Kidney tubule cell (primary cell): ENCODE measurements around the gene TGIF1.
"Not testable (repeated sequence)": the region's sequence is repeated elsewhere in the genome, so short reads cannot be mapped to it uniquely, and the experiment has no call there.

Experiments
- DNase-seq: peaks from one replicate; pipeline ENCODE4 v3.0.0-alpha.2; 2018; ENCODE audit warnings: low spot score

The TGIF1 gene

DNA sequence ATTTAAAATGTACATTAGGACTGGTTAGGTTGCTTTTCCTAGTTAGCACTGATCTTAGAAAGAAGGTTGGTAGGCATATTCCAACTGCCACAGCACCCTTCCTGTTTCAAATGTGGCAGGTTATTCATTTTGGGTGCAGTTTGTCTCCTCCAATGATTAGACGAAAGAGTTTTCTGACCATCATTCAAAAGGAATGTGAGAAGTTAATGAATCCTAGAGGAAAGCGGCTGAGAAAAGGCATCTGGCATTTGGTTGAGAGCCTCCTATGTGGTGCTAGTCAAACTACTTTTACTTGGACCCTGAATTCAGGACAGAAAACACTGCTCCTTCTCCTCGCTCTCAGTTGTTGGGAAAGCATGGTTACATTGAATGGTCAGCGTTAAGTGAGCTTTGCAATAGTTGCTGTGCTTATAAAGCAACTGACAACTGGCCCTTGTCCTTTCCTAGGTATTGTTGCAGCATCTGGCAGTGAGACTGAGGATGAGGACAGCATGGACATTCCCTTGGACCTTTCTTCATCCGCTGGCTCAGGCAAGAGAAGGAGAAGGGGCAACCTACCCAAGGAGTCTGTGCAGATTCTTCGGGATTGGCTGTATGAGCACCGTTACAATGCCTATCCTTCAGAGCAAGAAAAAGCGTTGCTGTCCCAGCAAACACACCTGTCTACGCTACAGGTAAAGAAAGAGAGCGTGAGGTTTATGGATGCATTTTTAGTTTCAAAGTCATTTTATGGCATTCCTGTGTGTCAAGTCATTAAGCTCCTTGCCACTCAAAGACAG, 6.1 kb downstream of the TGIF1 start:
- DNase-seq: peak; percentile 94

DNA sequence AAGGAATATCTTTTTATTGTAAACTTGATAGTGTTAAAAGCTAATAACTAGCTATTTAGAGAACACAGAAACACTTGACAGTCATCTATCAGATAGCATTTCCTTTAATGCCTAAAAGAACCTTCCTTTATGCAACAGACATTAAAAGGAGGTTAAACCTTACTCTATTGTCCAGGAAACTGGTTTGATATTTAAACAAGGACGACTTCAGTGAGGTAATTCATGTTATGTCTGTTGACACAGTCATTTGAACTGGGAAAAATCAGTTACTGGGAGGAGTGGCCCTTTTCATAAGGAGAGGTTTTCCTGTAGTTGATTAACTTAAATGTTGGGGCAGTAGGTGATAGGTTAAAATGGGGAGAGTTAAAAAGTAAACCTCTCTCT, 6.7 kb downstream of the TGIF1 start:
- peak; percentile 93 for DNase-seq

- DNase-seq: peak; percentile 57
These were observed 7.3 kb downstream of the TGIF1 start for GRCh38 chr18:3457261-3457724.

- no peak for DNase-seq
These were observed 8.4 kb downstream of the TGIF1 start for GRCh38 chr18:3458378-3458777.

DNA sequence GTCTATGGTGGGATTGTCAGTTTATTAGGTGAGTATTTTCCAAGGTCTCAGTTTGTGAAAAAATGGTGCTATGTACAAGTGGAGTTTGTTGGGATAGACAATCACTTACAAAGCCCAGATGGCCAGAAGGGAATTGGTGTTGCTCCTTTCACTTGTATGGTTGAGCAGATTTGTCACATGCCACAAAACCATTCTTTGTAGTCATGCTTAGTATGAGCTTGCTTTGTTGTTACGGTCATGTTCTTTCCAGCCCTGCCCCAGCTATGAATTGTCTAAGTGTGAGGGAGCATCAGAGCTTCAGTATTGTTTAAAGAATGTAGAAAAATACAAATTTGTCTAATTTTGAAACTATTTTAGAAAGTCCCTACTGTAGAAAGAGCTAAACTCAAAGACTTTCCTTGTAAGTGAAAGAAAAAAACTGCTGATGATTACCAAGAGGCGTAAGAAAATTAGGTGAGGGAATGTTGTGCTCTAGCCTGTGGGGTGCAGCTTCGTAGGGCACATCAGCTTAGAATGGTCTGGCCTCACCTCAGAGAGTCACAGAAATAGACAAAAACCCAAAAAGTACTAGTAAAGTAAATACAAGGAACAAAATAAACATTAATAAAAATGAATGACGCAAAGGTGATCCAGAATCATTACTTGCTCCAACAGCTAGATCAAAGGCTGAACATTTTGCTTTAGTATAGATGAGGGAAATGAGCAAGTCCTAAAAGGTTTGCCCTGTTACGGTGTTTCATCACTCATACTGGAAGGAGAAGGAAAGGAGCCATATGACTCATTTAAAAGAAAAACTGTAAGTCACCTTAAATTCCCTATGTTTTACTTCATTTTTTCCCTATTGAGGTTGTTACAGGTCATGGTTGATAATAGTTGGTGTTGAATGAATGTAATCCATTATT, 9.2 kb downstream of the TGIF1 start:
- DNase-seq: peak; percentile 73

- no peak for DNase-seq
These were observed 10.9 kb downstream of the TGIF1 start for GRCh38 chr18:3460823-3461398.

DNA sequence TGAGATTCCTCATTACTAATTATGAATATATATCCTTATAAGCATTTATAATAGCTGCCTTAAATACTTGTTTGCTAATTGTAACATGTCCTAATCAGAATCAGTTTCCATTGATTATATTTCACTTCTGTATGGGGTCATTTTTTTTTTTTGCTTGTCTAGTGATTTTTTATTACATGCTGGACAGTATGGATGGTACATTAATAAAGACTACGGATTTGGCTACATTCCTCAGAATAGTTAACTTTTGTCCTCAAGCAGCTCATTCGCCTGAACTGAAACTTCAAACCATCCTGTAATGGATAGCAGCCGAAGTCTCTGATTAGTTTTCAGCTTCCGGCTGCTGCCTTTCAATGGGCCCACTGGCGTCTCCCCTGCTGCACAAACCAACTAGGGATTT, 11.7 kb downstream of the TGIF1 start:
- no peak for DNase-seq

DNA sequence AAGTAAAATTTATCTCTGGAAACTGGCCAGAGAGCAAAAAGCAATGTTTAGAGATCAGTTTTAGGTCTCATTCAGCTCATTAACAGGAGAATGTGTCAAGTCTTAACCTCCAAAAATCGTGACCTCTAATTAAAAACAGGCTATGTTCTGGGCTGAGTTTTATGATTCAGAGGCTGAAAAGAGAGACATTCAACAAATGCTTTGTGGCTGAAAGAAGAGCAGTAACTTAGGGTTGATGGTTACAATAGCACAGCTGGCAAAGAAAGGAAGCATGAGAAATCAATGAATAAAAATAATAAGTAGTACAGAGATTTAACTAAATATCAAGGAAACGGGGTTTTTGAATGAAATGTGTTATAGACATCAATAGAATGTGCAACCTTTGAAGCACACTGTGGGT, 13.1 kb downstream of the TGIF1 start:
- no peak for DNase-seq

DNA sequence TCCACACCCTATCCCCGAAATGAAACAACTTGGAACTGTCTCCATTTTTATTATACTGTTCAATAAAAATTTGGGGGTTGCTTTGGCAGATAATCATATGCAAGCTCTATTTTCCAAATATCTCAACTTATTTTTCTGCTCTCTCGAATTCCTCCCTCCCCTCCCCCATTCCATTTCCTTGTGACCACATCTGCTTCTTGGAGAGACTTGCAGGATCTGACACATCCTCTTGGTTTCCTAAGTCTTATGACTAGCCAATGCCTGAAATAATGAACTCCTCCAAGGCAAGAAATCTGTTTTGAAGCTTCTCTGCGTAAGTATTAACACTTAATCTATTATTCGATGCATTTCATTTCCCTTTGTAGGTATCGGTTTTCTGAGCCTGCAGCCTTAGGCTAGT, 16.1 kb downstream of the TGIF1 start:
- DNase-seq: peak; percentile 75

- no peak for DNase-seq
These were observed 16.9 kb downstream of the TGIF1 start for GRCh38 chr18:3466872-3467271.

GRCh38 chr18:3468066-3468705, 18.2 kb downstream of the TGIF1 start:
- DNase-seq: no peak

DNA sequence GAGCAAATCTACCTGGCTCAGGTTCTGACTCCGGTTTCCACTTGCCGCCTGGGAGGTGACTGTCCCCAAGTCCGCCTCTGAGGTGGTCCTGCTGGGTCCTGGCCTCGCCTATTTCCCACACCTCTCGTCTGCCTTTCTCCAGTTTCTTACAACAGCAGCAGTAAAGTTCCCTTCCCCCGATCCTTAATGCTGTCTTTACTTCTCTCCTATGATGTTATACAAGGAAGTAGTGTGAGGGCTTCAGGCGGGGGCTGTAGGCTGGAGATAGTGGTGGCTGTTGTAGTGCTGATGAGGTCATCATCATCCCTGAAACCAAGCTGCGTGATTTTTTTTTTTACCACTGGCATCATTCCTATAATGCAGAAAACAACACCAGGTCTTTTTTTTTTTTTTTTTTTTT, 18.9 kb downstream of the TGIF1 start:
- peak; percentile 54 for DNase-seq

GRCh38 chr18:3471141-3471648, 21.2 kb downstream of the TGIF1 start:
- no peak for DNase-seq

DNA sequence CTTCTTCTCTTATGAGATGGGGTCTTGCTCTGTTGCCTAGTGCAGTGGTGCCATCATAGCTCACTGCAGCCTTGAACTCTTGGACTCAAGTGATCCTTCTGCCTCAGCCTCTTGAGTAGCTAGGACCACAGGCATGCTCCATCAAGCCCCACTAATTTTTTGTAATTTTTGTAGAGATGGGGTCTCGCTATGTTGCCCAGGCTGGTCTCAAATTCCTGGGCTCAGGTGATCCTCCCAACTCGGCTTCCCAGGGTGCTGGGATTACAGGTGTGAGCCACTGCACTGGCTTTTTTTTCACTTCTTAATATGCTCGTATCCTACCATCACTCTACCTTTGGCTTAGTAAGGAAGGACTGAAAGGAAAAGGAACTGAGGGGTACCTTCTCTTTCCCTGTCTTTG, 22.1 kb downstream of the TGIF1 start:
- not testable (repeated sequence) for DNase-seq

DNA sequence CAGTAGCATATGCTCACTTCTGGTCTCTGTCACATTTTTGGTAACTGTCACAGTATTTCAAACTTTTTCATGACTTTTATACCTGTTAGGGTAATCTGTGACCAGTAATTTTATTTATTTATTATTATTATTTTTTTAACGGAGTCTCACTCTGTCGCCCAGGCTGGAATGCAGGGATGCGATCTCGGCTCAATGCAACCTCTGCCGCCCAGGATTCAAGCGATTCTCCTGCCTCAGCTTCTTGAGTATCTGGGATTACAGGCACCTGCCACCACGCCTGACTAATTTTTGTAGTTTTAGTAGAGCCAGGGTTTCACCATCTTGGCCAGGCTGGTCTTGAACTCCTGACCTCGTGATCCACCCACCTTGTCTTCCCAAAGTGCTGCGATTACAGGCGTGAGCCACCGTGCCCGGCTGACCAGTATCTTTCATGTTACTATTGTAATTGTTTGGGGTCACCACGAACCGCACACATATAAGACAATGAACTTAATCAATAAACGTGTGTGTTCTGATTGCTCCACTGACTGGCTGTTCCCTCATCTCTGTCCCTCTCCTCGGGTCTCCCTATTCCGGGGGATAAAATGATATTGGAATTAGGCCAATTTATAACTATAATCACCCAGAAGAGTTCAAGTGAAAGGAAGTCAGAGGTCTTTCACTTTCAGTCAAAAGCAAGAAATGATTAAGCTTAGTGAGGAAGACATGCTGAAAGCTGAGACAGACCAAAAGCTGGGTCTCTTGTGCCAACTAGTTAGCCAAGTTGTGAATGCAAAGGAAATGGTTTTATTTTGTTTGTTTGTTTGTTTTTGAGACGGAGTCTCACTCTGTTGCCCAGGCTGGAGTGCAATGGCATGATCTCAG, 22.9 kb downstream of the TGIF1 start:
- DNase-seq: no peak

GRCh38 chr18:3478262-3478978, 28.4 kb downstream of the TGIF1 start:
- DNase-seq: no peak

DNA sequence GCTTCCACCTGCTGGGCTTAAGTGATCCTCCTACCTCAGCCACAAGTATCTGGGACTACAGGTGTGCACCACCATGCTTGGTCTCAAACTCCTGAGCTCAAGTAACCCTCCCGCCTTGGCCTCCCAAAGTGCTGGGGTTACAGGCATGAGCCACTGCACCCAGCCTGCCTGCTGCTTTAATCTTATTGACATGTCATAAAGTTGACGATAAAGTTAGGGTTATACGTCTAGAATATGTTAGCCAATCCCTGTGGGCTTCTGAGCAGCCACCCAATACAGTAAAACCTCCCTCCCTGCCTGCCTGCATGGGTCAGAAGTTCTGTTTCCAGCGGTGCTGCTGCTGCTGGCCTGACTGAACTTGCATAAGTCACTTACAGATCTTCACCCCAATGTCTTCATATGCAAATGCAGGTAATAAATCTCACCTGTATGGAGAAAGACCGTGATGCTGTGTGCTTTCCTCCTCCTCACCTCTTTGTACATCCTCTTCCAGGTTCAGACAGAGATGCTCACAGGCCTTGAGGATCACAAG, 30.1 kb downstream of the TGIF1 start:
- no peak for DNase-seq

GRCh38 chr18:3480827-3481573, 31.0 kb downstream of the TGIF1 start:
- DNase-seq: no peak

DNA sequence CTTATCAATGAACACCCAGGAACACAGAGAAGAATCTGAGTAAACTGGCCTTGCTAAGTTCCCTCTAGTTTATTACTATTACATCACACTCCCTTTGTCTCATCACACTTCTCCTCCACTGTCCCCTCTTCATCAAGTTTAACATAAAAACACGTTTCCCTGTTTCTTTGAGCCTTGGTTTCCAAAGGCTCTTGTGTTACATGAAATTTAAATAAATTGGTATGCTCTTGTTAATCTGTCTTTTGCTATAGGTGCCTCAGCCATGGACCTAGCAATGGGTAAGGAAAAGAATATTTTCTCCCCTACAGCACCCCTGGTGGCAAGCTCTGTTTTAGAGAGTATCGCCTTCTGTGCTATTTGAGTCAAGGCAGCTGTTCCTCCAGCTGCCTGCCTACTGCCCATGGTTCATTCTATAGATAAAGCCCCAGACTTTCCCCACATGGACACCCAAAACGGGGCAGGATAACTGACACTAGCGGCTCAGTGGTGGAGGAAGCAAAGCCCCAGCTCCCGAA, 31.8 kb downstream of the TGIF1 start:
- no peak for DNase-seq
